ENCODE measurements around the gene DHX36.

The DHX36 gene

GRCh38 chr3:154323891-154324738 is at the start of gene DHX36:
TSS of gene DHX36 (minus strand) at chr3:154324487. CDS start at chr3:154324416, 71 bp downstream.
- DNase-seq, result peak; percentile 92

GRCh38 chr3:154367221-154367620 is 42.9 kb upstream of the DHX36 start:
- no peak for DNase-seq

GRCh38 chr3:154364849-154365248 is 40.6 kb upstream of the DHX36 start:
- DNase-seq, result no peak

- no peak for DNase-seq
These were observed 36.8 kb upstream of the DHX36 start for GRCh38 chr3:154361099-154361498.

- DNase-seq, result no peak
These were observed 31.7 kb upstream of the DHX36 start for GRCh38 chr3:154356009-154356408.

- no peak for DNase-seq
These were observed 24.9 kb upstream of the DHX36 start for GRCh38 chr3:154349223-154349622.

- no peak for DNase-seq
These were observed 21.3 kb upstream of the DHX36 start for GRCh38 chr3:154345422-154346122.

GRCh38 chr3:154338570-154338969 is 14.3 kb upstream of the DHX36 start:
- no peak for DNase-seq

- no peak for DNase-seq
These were observed 13.7 kb upstream of the DHX36 start for GRCh38 chr3:154338008-154338407.

- peak; percentile 41 for DNase-seq
These were observed 10.7 kb upstream of the DHX36 start for GRCh38 chr3:154334973-154335420.

GRCh38 chr3:154327871-154328270 is 3.6 kb upstream of the DHX36 start:
- no peak for DNase-seq

- DNase-seq, result no peak
These were observed 632 bp upstream of the DHX36 start for GRCh38 chr3:154324919-154325318.

GRCh38 chr3:154316974-154317767 is 7.1 kb downstream of the DHX36 start:
- peak; percentile 18 for DNase-seq

- DNase-seq, result no peak
These were observed 10.1 kb downstream of the DHX36 start for GRCh38 chr3:154314152-154314551.

GRCh38 chr3:154310840-154311239 is 13.4 kb downstream of the DHX36 start:
- DNase-seq, result no peak

- no peak for DNase-seq
These were observed 16.9 kb downstream of the DHX36 start for GRCh38 chr3:154307363-154307762.

GRCh38 chr3:154304936-154305335 is 19.4 kb downstream of the DHX36 start:
- DNase-seq, result no peak

- DNase-seq, result peak; percentile 11
These were observed 20.0 kb downstream of the DHX36 start for GRCh38 chr3:154304116-154304786.

- DNase-seq, result no peak
These were observed 22.7 kb downstream of the DHX36 start for GRCh38 chr3:154301561-154301960.

- DNase-seq, result no peak
These were observed 30.3 kb downstream of the DHX36 start for GRCh38 chr3:154294016-154294415.

- no peak for DNase-seq
These were observed 34.1 kb downstream of the DHX36 start for GRCh38 chr3:154290187-154290586.

- DNase-seq, result no peak
These were observed 39.1 kb downstream of the DHX36 start for GRCh38 chr3:154285221-154285620.

- no peak for DNase-seq
These were observed 44.1 kb downstream of the DHX36 start for GRCh38 chr3:154280161-154280560.

All from fibroblast of upper back skin (primary cell).